SH-SY5Y (cell line): Measurements from ENCODE around the gene MARCKSL1.

ENCODE experiments used
- GATA2 ChIP-seq: IDR thresholded peaks from 2 replicates; pipeline ENCODE4 v1.6.1; 2011; ENCODE audit warnings: mild to moderate bottlenecking, low read depth, low read length
- GATA3 ChIP-seq: IDR thresholded peaks from 2 replicates; pipeline ENCODE4 v1.6.1; 2011; ENCODE audit warnings: low read depth, mild to moderate bottlenecking, low read length, moderate library complexity

MARCKSL1 gene

GRCh38 chr1:32331549-32331948 is 4.5 kb downstream of the MARCKSL1 start:
- no peak for TF ChIP-seq GATA3

DNA sequence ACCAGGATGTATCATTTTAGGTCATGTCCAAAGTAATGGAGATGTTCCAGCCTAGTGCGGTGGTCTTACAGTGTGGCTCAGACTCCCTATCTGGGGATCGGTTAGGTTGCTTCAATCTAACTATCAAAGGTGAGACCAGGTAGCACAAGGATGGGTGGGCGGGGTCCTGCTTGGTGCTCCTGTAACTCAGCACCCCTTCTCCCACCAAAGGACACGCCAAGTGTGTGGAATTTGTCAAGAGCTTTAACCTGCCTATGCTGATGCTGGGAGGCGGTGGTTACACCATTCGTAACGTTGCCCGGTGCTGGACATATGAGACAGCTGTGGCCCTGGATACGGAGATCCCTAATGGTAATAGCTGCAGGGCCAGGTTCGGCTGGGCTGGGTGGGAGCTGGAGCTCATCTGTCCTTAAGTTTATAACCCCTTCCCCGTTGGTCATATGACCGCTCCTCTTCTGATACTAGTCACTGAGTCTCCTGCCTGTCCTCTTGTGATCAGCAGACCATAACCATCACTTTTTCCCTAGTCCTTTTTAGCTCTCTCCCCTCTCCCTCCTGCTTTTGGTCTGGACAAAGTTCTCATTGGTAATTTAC is 5.4 kb downstream of the MARCKSL1 start:
- no peak for TF ChIP-seq GATA3
- no peak for TF ChIP-seq GATA2

GRCh38 chr1:32329931-32330466 is 6.0 kb downstream of the MARCKSL1 start:
- TF ChIP-seq GATA2 (no peak), GATA3 (no peak)

DNA sequence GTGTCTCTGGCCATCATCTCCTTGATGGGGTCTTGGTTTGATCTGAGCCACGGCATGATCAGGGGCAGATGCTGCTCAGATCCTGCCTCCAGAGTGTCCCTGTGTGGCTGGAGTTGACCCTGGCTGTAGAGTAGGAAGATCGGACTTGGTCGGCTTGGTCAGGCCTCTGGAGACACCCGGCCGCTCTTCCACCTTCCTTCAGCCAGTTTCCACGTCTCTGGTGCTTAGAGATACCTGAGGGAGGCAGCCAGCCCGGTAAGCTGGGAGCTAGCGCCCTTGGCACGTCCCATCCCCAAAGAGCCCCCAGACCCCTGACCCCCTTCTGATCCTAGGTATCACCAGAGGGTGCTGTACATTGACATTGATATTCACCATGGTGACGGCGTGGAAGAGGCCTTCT is 8.8 kb downstream of the MARCKSL1 start:
- TF ChIP-seq GATA3 (no peak), GATA2 (no peak)

- TF ChIP-seq GATA2: no peak
- TF ChIP-seq GATA3: no peak
Observed at GRCh38 chr1:32321712-32322291, 14.2 kb downstream of the MARCKSL1 start.

GRCh38 chr1:32318127-32318869 is 17.7 kb downstream of the MARCKSL1 start:
- TF ChIP-seq GATA3: no peak
- no peak for TF ChIP-seq GATA2

DNA sequence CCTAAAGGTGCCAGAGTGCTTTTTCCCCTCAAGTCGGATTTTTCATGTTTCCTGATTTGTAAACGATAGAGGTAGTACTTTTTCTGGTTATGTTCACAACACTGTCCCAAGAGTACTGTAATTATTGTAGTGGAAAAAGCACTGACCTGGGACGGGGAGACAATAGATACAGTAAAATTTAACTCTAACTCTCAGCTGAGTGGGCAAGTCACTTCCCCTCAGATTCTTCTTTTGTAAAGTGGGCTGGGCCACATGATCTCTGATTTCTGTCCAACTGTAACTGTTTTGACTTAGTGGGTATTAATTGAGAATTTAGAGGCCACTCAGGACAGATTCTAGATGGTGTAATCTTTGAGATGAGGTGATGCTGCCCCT is 19.1 kb downstream of the MARCKSL1 start:
- TF ChIP-seq GATA2 (no peak), GATA3 (no peak)

- TF ChIP-seq GATA2 (peak; percentile 37; the same call in 1 of the 2 replicates), GATA3 (no peak)
Observed at GRCh38 chr1:32311709-32312393, 24.2 kb downstream of the MARCKSL1 start.

DNA sequence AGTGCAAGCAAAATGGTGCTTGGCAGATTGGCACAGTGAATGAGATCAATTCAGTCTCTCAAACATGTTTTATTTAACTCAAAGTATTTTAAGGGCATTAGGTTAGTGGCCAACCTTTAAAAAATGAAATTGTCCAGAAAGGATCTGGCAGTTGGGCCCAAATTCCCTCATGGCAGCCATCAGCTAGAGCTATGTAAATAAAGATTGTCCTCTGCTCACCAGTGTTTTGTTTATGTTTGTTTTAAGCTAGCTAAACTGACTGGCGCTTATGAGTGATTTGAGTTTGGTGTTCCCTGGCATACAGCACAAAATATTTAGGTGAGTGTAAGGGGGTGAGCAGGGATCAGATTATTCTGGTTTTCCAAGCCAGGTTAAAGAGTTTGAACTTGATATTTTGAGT is 26.1 kb downstream of the MARCKSL1 start:
- TF ChIP-seq GATA2 (no peak), GATA3 (no peak)

DNA sequence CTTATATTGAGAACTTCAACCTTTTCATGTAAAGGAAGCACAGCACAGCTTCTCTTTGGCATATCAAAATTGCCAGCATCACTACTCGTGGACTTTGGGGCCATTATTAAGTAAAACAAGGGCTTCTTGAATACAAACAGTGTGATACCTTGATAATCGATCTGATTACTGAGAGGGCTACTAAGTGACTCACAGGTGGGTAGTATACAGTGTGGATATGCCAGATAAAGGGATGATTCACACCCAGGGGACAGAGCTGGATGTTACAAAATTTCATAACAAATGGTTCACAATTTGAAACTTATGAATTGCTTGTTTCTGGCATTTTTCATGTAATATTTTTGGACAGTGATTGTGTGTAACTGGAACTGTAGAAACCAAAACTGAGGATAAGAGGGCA is 28.7 kb downstream of the MARCKSL1 start:
- TF ChIP-seq GATA3: no peak
- no peak for TF ChIP-seq GATA2

DNA sequence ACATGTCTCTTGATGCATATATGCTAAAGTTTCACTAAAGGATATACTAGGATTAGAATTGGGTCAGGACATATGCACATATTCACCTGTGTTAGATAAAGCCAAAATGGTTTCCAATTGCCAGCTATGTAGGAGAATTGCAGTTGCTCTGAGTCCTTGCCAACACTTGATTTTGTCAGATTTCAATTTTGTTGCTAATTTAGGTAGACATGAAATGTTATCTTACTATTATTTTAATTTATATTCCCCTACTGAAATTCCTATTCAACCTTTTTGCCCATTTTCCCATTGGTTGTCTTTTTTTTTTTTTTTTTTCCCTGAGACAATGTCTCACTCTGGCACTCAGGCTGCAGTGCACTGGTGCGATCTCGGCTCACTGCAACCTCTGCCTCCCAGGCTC is 30.7 kb downstream of the MARCKSL1 start:
- TF ChIP-seq GATA3: no peak
- TF ChIP-seq GATA2: no peak

DNA sequence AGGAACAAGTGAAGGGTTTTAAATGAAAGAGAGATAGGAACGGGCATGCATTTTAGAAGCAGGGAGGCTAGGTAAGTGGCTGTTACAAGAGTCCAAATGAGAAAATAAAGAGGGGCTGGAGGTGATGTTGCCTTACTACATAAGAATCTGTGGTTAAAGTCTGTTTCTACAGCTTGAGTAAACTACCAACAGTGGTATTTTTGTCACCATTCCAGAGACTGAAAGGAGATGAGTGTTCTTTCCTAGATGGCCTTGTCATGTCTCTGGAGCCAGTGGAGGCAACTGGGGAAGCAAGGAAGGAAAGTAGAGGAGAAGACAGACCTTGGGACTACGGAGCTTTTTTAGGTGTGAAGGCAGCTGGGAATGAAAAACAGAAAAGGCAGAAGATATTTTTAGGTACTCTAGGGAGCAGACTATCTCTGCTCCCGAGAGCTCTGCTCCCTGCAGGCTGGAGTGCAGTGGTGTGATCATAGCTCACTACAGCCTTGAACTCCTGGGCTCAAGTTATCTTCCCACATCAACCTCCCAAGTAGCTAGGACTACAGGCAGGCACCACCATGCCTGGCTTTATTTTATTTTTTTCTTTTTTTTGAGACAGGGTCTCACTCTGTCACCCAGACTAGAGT is 31.9 kb downstream of the MARCKSL1 start:
- TF ChIP-seq GATA3 (no peak), GATA2 (no peak)

DNA sequence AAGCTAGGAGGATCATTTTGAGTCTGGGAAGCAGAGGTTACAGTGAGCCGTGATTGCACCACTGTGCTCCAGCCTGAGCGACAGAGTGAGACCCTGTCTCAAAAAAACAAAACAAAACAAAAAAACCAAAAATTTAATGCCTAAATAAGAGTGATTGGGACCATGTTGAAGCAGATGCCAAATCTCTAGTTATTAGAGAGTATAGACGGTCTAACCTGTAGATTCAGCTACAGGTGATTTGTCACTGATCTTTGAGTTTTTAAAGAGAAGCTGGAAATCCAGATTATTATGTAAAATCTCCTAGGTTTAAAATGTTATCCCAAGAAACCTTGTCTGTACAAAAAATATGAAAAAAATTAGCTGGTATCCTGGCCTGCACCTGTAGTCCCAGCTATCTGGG is 32.7 kb downstream of the MARCKSL1 start:
- TF ChIP-seq GATA2 (no peak), GATA3 (no peak)

DNA sequence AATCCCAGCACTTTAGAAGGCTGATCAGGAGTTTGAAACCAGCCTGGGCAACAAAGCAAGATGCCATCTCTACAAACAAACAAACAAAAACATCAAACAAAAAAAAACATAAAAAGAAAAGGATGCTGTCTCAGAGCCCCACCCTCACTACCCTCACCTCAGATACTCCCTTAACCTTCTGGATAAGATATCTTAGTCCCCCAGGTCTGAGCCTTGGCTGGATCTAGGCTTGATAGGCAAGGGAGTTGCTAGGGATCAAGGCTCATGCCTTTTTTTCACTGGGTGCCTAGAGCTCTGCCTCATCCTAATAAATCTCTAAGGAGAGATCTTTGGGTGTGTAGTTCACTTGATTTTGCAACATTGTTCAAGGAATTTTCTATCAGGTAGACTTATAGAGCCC is 36.7 kb downstream of the MARCKSL1 start:
- no peak for TF ChIP-seq GATA2
- no peak for TF ChIP-seq GATA3
